ENCODE data around the gene ICAM1. TPM values are rescaled to one million over a fixed set of nuclear protein-coding genes. Genes with fewer than 3 reads are reported as not detected.

The ICAM1 gene
- total RNA-seq, 1 donor, result 35.5 TPM

DNA sequence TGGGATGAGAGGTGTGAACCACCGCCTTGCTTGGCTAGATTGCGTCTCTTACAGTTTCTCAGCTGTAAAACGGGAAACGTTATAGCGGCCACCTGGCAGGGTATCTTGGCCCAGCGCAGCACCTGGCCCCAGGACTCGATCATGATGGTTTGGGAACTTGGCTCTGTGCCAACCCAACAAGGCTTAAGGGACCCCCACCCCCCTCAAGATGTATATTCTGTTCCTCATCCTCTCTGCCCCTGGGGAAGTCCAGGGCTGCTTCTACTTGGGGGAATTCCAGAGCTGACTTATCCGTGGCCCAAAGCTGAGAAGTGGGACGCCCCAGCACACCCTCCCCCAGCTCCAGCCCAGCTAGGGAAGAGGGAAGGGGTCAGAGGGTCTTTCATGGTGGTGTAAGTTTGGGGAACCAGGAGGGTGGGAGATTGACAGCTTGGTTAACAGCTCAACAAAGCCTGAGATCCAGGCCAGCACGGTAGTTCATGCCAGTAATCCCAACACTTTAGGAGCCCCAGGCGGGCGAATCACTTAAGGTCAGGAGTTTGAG, 695 bp downstream of the ICAM1 start:
- TF ChIP-seq, protein P1, sequence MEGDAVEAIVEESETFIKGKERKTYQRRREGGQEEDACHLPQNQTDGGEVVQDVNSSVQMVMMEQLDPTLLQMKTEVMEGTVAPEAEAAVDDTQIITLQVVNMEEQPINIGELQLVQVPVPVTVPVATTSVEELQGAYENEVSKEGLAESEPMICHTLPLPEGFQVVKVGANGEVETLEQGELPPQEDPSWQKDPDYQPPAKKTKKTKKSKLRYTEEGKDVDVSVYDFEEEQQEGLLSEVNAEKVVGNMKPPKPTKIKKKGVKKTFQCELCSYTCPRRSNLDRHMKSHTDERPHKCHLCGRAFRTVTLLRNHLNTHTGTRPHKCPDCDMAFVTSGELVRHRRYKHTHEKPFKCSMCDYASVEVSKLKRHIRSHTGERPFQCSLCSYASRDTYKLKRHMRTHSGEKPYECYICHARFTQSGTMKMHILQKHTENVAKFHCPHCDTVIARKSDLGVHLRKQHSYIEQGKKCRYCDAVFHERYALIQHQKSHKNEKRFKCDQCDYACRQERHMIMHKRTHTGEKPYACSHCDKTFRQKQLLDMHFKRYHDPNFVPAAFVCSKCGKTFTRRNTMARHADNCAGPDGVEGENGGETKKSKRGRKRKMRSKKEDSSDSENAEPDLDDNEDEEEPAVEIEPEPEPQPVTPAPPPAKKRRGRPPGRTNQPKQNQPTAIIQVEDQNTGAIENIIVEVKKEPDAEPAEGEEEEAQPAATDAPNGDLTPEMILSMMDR (IDR thresholded peaks at IDR 0.05; ENCODE audit: extremely low read depth, low read depth, low read length), result no peak
- H4K20me1 ChIP-seq (ENCODE audit: insufficient read depth, low read length), result no peaks in the 10 kb centered on the region
- peak overlapping the region; percentile 74 for H3K4me2 ChIP-seq (ENCODE audit: insufficient read depth, low read length)
- no peak overlapping the region for H3K27ac ChIP-seq (ENCODE audit: low read depth, low read length)
- H3K27me3 ChIP-seq (ENCODE audit: insufficient read depth, low read length), result no peaks in the 10 kb centered on the region
- H3K4me3 ChIP-seq (ENCODE audit: insufficient read depth, low read length), result peak overlapping the region; percentile 66
- H3K36me3 ChIP-seq (ENCODE audit: insufficient read depth, low read length), result no peaks in the 10 kb centered on the region
- peaks cover 11% of the 10 kb centered on the region for H3K4me1 ChIP-seq (ENCODE audit: insufficient read depth, low read length)
- no peaks in the 10 kb centered on the region for H3K9me3 ChIP-seq (ENCODE audit: low read depth, low read length)
- peak; percentile 58 for DNase-seq (ENCODE audit: insufficient read length, low spot score, missing footprints)
- no peaks in the 10 kb centered on the region for H3K79me2 ChIP-seq (ENCODE audit: insufficient read depth, low read length)
- H2AFZ ChIP-seq (ENCODE audit: low read length), result peak overlapping the region; percentile 25

DNA sequence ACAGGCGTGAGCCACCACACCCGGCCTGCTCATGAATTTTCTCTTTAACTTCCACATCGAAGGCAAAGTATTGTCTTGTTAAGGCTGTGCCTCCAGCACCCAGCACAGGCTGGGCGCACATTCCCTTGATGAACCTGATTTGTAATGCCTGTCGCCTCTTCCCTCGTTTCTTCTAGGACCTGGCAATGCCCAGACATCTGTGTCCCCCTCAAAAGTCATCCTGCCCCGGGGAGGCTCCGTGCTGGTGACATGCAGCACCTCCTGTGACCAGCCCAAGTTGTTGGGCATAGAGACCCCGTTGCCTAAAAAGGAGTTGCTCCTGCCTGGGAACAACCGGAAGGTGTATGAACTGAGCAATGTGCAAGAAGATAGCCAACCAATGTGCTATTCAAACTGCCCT, 3.7 kb downstream of the ICAM1 start:
- Histone ChIP-seq H3K9me3 (ENCODE audit: low read depth, low read length) (no peaks in the 10 kb centered on the region), H3K4me2 (ENCODE audit: insufficient read depth, low read length) (no peak overlapping the region), H3K27me3 (ENCODE audit: insufficient read depth, low read length) (no peaks in the 10 kb centered on the region), H3K36me3 (ENCODE audit: insufficient read depth, low read length) (no peaks in the 10 kb centered on the region), H4K20me1 (ENCODE audit: insufficient read depth, low read length) (no peaks in the 10 kb centered on the region), H3K4me1 (ENCODE audit: insufficient read depth, low read length) (peaks cover 11% of the 10 kb centered on the region), H3K4me3 (ENCODE audit: insufficient read depth, low read length) (no peak overlapping the region), H2AFZ (ENCODE audit: low read length) (no peak overlapping the region), H3K27ac (ENCODE audit: low read depth, low read length) (no peak overlapping the region), H3K79me2 (ENCODE audit: insufficient read depth, low read length) (no peaks in the 10 kb centered on the region)
- no peak for DNase-seq (ENCODE audit: insufficient read length, low spot score, missing footprints)
- TF ChIP-seq, protein P1 (IDR thresholded peaks at IDR 0.05; ENCODE audit: extremely low read depth, low read depth, low read length), result no peak

DNA sequence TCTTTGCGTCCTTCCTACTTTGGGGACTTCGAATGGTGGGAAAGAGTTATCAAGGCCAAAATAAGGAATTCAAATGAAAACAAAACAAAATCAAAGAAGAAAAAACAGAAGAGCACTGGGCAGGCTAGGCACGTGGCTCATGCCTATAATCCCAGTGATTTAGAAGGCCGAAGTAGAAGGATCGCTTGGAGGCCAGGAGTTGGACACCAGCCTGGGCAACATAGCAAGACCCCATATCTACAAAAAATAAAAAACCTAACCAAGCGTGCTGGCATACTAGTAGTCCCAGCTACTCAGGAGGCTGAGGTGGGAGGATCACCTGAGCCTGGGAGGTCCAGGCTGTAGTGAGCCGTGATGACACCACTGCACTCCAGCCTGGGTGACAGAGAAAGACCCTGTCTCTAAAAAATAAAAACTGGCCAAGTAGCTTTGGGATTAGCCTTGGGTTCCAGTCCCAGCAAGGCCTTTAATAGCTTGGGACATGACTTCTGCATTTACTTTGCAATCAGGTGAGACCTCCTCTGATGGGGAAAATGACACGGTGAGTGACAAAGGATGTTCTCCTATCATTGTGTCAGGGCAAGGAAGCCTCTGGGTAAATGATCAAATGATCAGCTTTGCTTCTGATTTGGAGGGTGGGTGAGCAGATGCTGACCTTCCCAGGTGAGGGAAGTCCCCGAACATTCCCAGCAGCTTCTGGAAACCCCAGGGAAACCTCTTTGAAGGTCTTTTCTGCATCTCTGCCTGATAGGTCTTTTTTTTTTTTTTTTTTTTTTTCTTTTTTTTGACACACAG, 7.1 kb downstream of the ICAM1 start:
- TF ChIP-seq, protein P1 (IDR thresholded peaks at IDR 0.05; ENCODE audit: extremely low read depth, low read depth, low read length), result no peak
- no peak overlapping the region for H3K4me2 ChIP-seq (ENCODE audit: insufficient read depth, low read length)
- H3K4me3 ChIP-seq (ENCODE audit: insufficient read depth, low read length), result no peak overlapping the region
- no peaks in the 10 kb centered on the region for H3K4me1 ChIP-seq (ENCODE audit: insufficient read depth, low read length)
- H3K27me3 ChIP-seq (ENCODE audit: insufficient read depth, low read length), result no peaks in the 10 kb centered on the region
- H3K36me3 ChIP-seq (ENCODE audit: insufficient read depth, low read length), result no peaks in the 10 kb centered on the region
- DNase-seq (ENCODE audit: insufficient read length, low spot score, missing footprints), result no peak
- no peak overlapping the region for H2AFZ ChIP-seq (ENCODE audit: low read length)
- H3K79me2 ChIP-seq (ENCODE audit: insufficient read depth, low read length), result no peaks in the 10 kb centered on the region
- no peaks in the 10 kb centered on the region for H3K9me3 ChIP-seq (ENCODE audit: low read depth, low read length)
- no peaks in the 10 kb centered on the region for H4K20me1 ChIP-seq (ENCODE audit: insufficient read depth, low read length)
- H3K27ac ChIP-seq (ENCODE audit: low read depth, low read length), result no peak overlapping the region

- no peak overlapping the region for H2AFZ ChIP-seq (ENCODE audit: low read length)
- no peak overlapping the region for H3K4me3 ChIP-seq (ENCODE audit: insufficient read depth, low read length)
- no peaks in the 10 kb centered on the region for H3K9me3 ChIP-seq (ENCODE audit: low read depth, low read length)
- H3K27ac ChIP-seq (ENCODE audit: low read depth, low read length), result no peak overlapping the region
- TF ChIP-seq, protein P1 (IDR thresholded peaks at IDR 0.05; ENCODE audit: extremely low read depth, low read depth, low read length), result no peak
- H3K36me3 ChIP-seq (ENCODE audit: insufficient read depth, low read length), result no peaks in the 10 kb centered on the region
- no peaks in the 10 kb centered on the region for H3K79me2 ChIP-seq (ENCODE audit: insufficient read depth, low read length)
- no peaks in the 10 kb centered on the region for H4K20me1 ChIP-seq (ENCODE audit: insufficient read depth, low read length)
- H3K27me3 ChIP-seq (ENCODE audit: insufficient read depth, low read length), result no peaks in the 10 kb centered on the region
- no peak for DNase-seq (ENCODE audit: insufficient read length, low spot score, missing footprints)
- H3K4me2 ChIP-seq (ENCODE audit: insufficient read depth, low read length), result no peak overlapping the region
- no peaks in the 10 kb centered on the region for H3K4me1 ChIP-seq (ENCODE audit: insufficient read depth, low read length)
These were observed 8.0 kb downstream of the ICAM1 start for GRCh38 chr19:10278935-10279334.
